Common myeloid progenitor, CD34-positive (primary cell): ENCODE results near the gene SLC1A2.

Experiments
- CTCF ChIA-PET: fragments of 350-600 bp; sonication (Branson Sonifier 250); formaldehyde crosslinking; loops from one replicate; lab custom pipeline; 2021; ENCODE audit warnings: antibody characterized with exemption; lab: Charles Lee
- POLR2A ChIA-PET: fragments of 350-600 bp; sonication (Branson Sonifier 250); formaldehyde crosslinking; loops from one replicate; lab custom pipeline; 2021; ENCODE audit warnings: antibody characterized with exemption; lab: Charles Lee
- DNase-seq, 3 donors: peaks; one replicate each; pipeline versions ENCODE4 v3.0.0 to v3.0.0-alpha.2; 2013
- H3K27ac ChIP-seq, 2 experiments: 1 replicate in 1 of 2; 2 replicates in 1 of 2; pipeline ENCODE4 v1.7.0; 2013; ENCODE audit warnings: inconsistent platforms in 2 of 2, low read length in 2 of 2, mild to moderate bottlenecking in 2 of 2, low read depth in 1 of 2, moderate library complexity in 1 of 2; ENCODE audit not compliant: severe bottlenecking in 2 of 2, insufficient read depth in 1 of 2, poor library complexity in 1 of 2
- H3K27me3 ChIP-seq, 5 experiments: replicated peaks in 2 of 5; 1 replicate in 3 of 5; 2 replicates in 2 of 5; pipeline versions ENCODE4 v1.6.1 to v1.7.0; 2013; ENCODE audit warnings: low read length in 4 of 5, mild to moderate bottlenecking in 2 of 5, moderate library complexity in 2 of 5, inconsistent platforms in 1 of 5; ENCODE audit not compliant: insufficient read depth in 5 of 5, control insufficient read depth in 4 of 5
- H3K36me3 ChIP-seq, 4 experiments: 1 replicate in 2 of 4; 2 replicates in 2 of 4; pipeline versions ENCODE4 v1.6.1 to v1.7.0; 2013; ENCODE audit warnings: low read length in 3 of 4, control low read depth in 1 of 4, mild to moderate bottlenecking in 1 of 4; ENCODE audit not compliant: control insufficient read depth in 4 of 4, insufficient read depth in 4 of 4
- H3K4me1 ChIP-seq, 4 experiments: 1 replicate in 3 of 4; 2 replicates in 1 of 4; pipeline versions ENCODE4 v1.6.1 to v1.7.1; 2013; ENCODE audit warnings: low read length in 3 of 4, mild to moderate bottlenecking in 3 of 4, control low read depth in 1 of 4, inconsistent platforms in 1 of 4, moderate library complexity in 1 of 4; ENCODE audit not compliant: control insufficient read depth in 4 of 4, insufficient read depth in 4 of 4; ENCODE audit errors: control extremely low read depth in 1 of 4
- H3K4me3 ChIP-seq, 7 experiments: 1 replicate in 4 of 7; 2 replicates in 3 of 7; pipeline versions ENCODE4 v1.5.1 to v1.7.0; 2013; ENCODE audit warnings: mild to moderate bottlenecking in 7 of 7, low read length in 6 of 7, moderate library complexity in 6 of 7, inconsistent platforms in 2 of 7, low read depth in 2 of 7, control low read depth in 1 of 7; ENCODE audit not compliant: insufficient read depth in 4 of 7, control insufficient read depth in 1 of 7; ENCODE audit errors: extremely low read depth in 1 of 7
- H3K9me3 ChIP-seq, 5 experiments: 1 replicate in 4 of 5; 2 replicates in 1 of 5; pipeline versions ENCODE4 v1.6.1 to v1.7.1; 2013; ENCODE audit warnings: low read length in 4 of 5, mild to moderate bottlenecking in 2 of 5, inconsistent platforms in 1 of 5, low read depth in 1 of 5, moderate library complexity in 1 of 5; ENCODE audit not compliant: control insufficient read depth in 4 of 5, insufficient read depth in 2 of 5; ENCODE audit errors: control extremely low read depth in 1 of 5
- WGBS: methylation state at CpG from one replicate; pipeline ENCODE4 v1.1.5; 2013; ENCODE audit not compliant: insufficient coverage; 5-methylcytosine and 5-hydroxymethylcytosine counted together

The SLC1A2 gene

DNA sequence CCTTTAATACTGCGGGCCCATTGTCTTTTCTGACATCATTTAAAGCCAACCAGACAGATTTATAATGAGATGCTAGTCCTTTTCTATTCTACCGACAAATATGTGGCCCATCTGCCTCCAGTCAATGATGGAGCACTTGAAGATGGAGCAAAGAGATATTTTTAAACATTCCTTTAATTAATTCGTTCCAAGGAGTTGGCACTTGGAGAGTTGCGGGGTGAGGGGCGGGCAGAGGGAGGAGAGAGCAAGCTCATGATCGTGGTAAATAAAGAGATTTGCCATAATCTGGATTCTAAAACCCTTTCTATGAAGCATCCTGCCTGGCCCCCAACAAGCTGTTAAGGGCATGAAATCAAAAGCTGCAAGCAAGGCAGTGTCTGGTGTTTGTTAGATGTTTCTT is 5.0 kb downstream of the SLC1A2 start:
- no peak overlapping the region for H3K27ac ChIP-seq
- peaks cover 25 to 61% (median 37%) of the 10 kb centered on the region in 5 experiments for H3K27me3 ChIP-seq
- no peak for DNase-seq
- H3K4me3 ChIP-seq, result no peak overlapping the region
- H3K36me3 ChIP-seq, result no peaks in the 10 kb centered on the region
- ChIA-PET CTCF (interaction anchor here (0.8 to 1.3 kb wide), 2 partner anchors 9 to 16 kb away, joined by 3 to 6 read pairs; no protein-coding TSS in a partner anchor), POLR2A (no interaction called here)
- H3K4me1 ChIP-seq, result peaks cover 0 to 13% (median 11%) of the 10 kb centered on the region in 4 experiments
- H3K9me3 ChIP-seq, result no peaks in the 10 kb centered on the region
- WGBS, result 92% methylated on average over 2 of the region's 6 CpGs

DNA sequence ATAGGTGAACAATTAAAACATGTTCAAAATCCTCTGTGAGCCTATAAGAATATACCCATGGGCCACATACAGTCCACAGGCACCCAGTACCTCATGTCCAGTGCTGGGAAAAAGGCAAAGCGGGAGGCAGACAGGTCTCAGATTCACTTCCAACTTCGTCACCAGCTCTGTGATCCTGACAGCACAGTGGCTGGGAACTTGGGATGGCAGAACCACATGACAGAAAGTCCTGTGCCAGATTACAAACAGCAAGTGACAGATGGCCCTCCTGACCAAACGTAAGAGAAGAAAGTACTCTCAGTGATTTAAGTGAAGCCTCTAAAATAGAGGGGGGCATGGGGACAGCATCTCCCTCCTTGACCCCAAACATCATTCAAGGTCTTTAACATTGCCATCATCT is 5.8 kb downstream of the SLC1A2 start:
- H3K4me3 ChIP-seq, result no peak overlapping the region
- H3K9me3 ChIP-seq, result no peaks in the 10 kb centered on the region
- no peaks in the 10 kb centered on the region for H3K36me3 ChIP-seq
- no peak for DNase-seq
- peaks cover 25 to 54% (median 34%) of the 10 kb centered on the region in 5 experiments for H3K27me3 ChIP-seq
- H3K27ac ChIP-seq, result no peak overlapping the region
- 93% methylated on average over 3 of the region's 3 CpGs for WGBS
- ChIA-PET CTCF (no interaction called here), POLR2A (no interaction called here)
- H3K4me1 ChIP-seq, result peaks cover 0 to 6% (median 4%) of the 10 kb centered on the region in 4 experiments

DNA sequence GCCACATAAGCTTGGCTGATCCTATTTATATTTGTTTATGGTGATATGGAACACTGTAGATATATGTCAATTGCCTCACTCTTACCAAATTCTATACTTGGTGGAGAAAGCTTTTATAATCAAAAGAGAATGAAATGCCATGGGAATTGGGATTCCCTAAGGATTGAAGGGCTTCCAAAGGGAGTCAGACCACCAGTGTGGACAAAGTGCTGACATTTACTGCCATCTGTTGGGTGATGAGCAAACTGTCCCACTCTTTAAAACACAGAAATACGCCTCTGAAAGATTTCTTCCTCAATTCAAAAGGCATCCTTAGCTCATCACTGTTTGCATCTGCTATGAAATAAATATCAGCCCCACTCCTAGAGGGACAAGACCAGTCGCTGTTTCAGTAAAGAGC is 7.1 kb downstream of the SLC1A2 start:
- ChIA-PET CTCF (interaction anchor here (1.0 to 1.4 kb wide), 4 partner anchors 9 to 489 kb away, joined by 3 to 5 read pairs (median 3); no protein-coding TSS in a partner anchor), POLR2A (interaction anchor here (0.7 kb wide), 2 partner anchors 8 to 1109 kb away, joined by 3 to 4 read pairs; no protein-coding TSS in a partner anchor)
- H3K36me3 ChIP-seq, result no peaks in the 10 kb centered on the region
- H3K27me3 ChIP-seq, result peaks cover 16 to 40% (median 22%) of the 10 kb centered on the region in 5 experiments
- H3K4me3 ChIP-seq, result no peak overlapping the region
- no peak overlapping the region for H3K27ac ChIP-seq
- DNase-seq, result peak in 2 of 3 donors; percentile 17 to 21
- no peaks in the 10 kb centered on the region for H3K4me1 ChIP-seq
- no peaks in the 10 kb centered on the region for H3K9me3 ChIP-seq
- 82% methylated on average over 1 of the region's 2 CpGs for WGBS

DNA sequence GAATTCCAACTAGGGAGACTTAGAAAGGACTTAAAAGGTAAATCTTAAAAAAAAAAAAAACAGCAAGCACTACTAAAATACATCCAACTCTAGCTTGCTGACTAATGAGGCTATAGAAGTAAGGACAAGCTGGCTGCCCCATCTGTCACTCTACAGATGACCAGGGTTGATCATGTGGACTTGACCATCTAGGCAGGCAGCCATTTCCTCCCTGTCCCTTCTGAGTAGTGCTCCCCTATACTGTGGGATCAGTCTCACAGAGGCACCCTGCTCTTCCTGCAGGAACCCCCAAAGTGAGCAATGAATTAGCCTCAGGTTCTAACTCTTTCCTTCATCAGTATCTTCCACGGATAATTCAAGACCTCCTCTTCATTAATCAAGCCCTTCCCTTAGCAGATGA is 12.3 kb downstream of the SLC1A2 start:
- CTCF ChIA-PET, result interaction anchor here (0.6 to 1.1 kb wide), 2 partner anchors 482 to 665 kb away, joined by 3 read pairs; no protein-coding TSS in a partner anchor

DNA sequence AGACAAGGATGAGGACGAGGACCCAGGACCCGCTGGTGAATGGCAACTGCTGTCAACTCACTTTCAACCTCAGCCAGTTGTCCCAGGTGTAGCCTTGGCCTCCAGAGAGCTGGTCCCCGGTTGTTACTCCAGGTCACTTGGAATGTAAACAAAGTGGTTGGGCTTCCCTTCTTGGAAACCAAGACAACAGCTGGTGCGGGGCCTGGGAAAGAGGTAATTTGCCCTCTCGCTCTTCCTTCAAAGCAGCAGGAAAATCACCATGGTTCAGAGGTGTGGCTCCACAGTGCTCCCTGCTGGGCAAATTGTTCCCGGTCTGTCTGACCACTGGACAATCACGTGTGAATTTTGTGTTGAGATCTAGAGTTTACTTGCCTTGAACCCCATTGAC is 15.0 kb downstream of the SLC1A2 start:
- H3K4me3 ChIP-seq, result peak overlapping the region in 1 of 7 experiments; percentile 52
- ChIA-PET POLR2A (interaction anchor here (0.9 kb wide), 1 partner anchor 8 kb away, joined by 3 read pairs; no protein-coding TSS in a partner anchor), CTCF (interaction anchor here (1.8 to 2.1 kb wide), 2 partner anchors 12 to 478 kb away, joined by 11 to 12 read pairs; no protein-coding TSS in a partner anchor)
- H3K4me1 ChIP-seq, result no peaks in the 10 kb centered on the region
- WGBS, result 50% methylated on average over 5 of the region's 7 CpGs
- no peak for DNase-seq
- H3K27ac ChIP-seq, result no peak overlapping the region
- peaks cover 0 to 5% (median 0%) of the 10 kb centered on the region in 5 experiments for H3K27me3 ChIP-seq
- H3K36me3 ChIP-seq, result no peaks in the 10 kb centered on the region
- no peaks in the 10 kb centered on the region for H3K9me3 ChIP-seq

More for the DNA sequence above, 12.3 kb downstream of the SLC1A2 start:
- WGBS, result 100% methylated on average over 1 of the region's 1 CpG
- Histone ChIP-seq H3K27me3 (peaks cover 0 to 5% (median 3%) of the 10 kb centered on the region in 5 experiments), H3K4me3 (no peak overlapping the region), H3K27ac (no peak overlapping the region), H3K36me3 (no peaks in the 10 kb centered on the region), H3K9me3 (no peaks in the 10 kb centered on the region), H3K4me1 (no peaks in the 10 kb centered on the region)
- no peak for DNase-seq
- POLR2A ChIA-PET, result no interaction called here

DNA sequence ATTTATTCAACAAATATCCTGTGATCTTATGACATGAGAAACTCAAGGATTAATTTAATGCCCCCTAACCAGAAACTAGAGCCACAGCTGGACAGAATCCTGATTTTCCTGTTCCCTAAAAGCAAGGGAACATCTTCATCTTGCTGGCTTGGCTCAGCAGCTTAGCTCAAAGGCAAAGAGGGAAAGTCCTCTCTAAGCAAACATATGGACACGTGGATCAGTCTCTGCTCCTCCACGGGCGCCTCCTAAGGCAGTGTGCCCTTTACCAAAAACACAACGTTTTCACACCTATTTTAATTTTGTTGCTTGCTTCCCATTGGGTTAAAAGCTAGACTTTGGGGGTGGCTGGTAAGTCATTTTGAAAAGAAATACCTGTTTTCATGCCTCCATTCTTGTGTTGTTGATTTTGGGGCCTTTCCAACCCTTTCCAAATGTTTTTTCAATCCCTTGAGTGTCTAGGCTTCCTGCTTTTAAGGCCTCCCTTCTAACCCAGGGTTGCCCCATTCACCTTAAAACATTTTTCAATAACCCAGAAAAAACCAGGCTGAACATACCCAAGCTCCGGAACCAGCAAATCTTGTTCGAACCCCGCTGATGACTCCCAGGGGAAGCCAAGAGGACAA is 15.5 kb downstream of the SLC1A2 start:
- ChIA-PET POLR2A (interaction anchor here (0.9 kb wide), 1 partner anchor 9 kb away, joined by 3 read pairs; no protein-coding TSS in a partner anchor), CTCF (interaction anchor here (0.8 to 2.1 kb wide), 4 partner anchors 9 to 478 kb away, joined by 3 to 12 read pairs (median 7); no protein-coding TSS in a partner anchor)
- no peaks in the 10 kb centered on the region for H3K36me3 ChIP-seq
- peaks cover 0 to 3% (median 0%) of the 10 kb centered on the region in 5 experiments for H3K27me3 ChIP-seq
- WGBS, result 90% methylated on average over 7 of the region's 7 CpGs
- DNase-seq, result no peak
- no peak overlapping the region for H3K27ac ChIP-seq
- no peaks in the 10 kb centered on the region for H3K4me1 ChIP-seq
- H3K9me3 ChIP-seq, result peaks cover 0 to 2% (median 0%) of the 10 kb centered on the region in 5 experiments
- no peak overlapping the region for H3K4me3 ChIP-seq
